Stimulated activated CD4-positive, alpha-beta T cell treated with anti-CD3 and anti-CD28 coated beads, Interleukin-12 subunit alpha, Interleukin-12 subunit beta, amount 100 ng/mL, for 48 hours (primary cell): ENCODE data around the gene SLC44A5.
"Not testable (repeated sequence)": the region's sequence is repeated elsewhere in the genome, so short reads cannot be mapped to it uniquely, and the experiment has no call there.

Experiments used
- DNase-seq, 3 donors: peaks; one replicate each; pipeline ENCODE4 v3.0.0-alpha.2; 2020; ENCODE audit warnings: low read depth in 2 of 3, low spot score in 1 of 3

The SLC44A5 gene

DNA sequence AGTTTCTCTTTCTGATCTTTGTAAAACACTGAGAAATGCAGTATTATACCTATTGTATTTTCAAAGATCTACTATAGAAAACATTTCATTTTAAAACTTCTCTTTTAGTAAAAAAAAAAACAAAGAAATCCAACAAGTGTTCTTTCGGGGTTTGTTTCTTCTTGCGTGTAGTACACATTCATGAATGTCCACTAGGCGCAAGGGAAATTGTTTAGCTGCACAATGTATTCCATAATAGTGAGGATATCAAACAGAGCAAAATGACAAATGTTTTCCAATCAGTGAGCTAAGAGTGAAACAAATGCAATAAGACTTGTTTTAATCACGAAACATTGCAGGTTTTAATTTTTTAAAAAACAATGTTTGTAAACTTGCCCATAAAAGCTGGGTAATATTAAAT, 408.2 kb downstream of the SLC44A5 start:
- DNase-seq: no peak

DNA sequence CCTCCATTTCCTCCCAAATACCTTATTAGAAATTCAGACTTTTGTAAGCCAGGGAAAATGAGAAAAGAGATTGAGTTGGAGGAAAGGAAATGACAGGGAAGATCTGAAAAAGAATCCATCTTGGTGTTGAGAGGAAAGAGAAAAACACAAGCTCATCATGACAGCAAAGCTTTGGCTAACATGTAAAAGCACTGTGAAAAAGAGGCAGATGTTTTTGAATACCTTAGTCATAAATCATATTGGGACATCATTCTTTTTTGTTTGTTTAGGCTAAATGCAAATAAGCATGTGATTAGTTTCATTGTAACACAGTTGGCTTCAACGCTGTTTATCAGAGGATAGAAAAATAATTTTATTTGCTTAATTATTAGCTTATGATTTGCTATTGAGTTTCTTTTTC, 412.2 kb downstream of the SLC44A5 start:
- no peak for DNase-seq

DNA sequence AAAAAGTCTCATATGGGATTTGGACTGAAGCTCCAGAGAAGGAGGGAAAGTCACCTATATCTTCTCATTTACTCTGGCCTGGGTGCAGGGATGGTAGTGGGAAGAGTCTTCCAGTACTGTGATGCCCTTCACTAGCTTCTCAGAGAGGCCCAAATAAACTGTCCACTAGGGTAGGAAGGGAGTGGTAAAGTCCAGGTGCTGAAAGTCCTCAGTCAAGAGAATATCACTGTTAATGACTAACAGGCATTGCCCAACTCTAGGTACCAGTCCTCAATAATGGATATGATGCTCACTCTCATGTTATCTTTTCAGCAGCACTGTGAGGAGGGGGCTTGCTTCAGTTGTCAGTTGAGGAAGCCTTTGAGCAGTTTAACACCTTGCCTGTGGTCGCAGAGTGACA, 412.8 kb downstream of the SLC44A5 start:
- DNase-seq: no peak

DNA sequence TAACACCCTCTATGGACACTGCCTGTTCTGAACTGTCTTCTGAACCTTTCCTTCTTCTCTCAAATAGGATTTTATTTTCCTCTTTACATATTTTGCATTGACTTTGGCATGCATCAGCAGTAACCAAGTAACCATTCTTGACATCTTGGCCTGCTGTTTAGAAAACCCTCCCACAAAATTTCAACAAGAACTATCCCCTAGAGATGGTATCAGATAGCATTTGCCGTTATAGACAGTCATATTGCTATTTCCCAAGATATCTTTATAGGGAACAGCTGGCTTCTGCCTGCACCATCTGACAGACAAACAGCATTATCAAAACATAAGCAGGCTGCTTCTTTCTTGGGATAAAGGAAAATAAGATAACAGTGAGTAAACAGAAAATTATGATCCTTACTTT, 422.0 kb downstream of the SLC44A5 start:
- DNase-seq: no peak

DNA sequence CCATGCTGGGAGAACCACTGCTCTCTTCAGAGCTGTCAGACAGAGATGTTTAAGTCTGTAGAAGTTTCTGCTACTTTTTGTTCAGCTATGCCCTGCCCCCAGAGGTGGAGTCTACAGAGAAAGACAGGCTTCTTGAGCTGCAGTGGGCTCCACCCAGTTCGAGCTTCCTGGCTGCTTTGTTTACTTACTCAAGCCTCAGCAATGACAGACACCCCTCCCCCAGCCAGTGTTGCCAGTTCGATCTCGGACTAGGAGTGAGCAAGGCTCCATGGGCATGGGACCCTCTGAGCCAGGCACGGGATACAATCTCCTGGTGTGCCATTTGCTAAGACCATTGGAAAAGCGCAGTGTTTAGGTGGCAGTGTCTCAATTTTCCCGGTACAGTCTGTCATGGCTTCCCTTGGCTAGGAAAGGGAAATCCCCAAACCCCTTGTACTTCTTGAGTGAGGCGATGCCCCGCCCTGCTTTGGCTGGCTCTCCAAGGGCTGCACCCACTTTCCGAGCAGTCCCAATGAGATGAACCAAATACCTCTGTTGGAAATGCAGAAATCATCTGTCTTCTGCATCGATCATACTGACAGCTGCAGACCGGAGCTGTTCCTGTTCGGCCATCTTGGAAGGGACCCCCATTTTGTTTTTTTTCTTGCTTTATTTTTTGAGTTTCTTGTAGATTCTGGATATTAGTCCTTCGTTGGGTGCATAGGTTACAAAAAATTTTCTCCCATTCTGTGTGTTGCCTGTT, 429.5 kb downstream of the SLC44A5 start:
- not testable (repeated sequence) for DNase-seq

DNA sequence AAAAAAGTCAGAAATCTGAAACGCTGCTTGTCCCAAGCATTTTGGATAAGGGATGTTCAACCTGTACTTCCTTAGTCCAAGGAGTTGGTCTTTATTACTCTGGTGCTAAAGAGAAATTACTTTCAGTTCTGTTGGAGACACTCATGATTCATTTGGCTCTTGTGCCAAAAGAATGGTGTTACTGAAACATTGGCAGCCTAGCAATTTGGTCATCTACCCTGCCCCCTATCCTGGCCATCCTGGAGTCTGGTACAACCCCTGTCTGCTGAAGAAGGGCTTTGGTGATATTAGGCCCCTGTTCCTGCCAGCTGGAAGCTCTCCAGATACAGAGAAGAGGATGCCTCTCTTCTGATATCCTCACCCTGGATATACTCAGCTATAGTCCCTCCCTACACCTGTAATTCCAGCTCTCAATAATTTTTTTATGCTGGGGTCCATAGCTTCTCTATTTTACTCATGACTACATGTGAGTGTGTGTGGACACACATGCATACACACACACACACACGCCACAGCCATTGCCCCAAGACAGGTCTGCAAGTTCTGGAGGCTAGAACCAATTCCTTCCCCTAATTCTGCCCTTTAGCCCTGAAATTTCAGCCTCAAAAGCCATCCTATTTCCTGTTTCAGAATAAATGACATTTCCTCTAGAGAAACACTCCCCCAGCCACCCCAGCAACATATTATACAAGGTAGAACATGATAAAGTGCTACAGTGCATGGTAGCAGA, 436.7 kb downstream of the SLC44A5 start:
- DNase-seq: no peak

DNA sequence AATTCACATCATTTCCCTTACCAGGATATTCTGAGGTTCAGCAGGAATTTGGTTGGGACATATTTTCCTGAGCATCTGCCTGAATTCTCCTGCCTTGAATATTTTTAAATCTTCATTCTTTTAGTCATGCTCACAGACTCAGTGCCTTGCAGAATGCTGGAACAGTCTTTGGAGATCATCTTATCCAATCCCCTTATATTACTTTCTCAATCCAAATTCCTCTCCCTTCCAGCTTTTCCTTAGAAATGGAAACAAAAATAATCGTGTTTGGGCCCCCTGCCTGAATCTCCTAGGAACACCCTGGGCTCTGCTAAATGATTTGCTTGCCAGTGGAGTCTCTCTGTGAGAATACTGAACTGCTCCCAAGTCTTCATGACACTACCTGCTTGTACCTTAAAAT, 438.4 kb downstream of the SLC44A5 start:
- DNase-seq: no peak

DNA sequence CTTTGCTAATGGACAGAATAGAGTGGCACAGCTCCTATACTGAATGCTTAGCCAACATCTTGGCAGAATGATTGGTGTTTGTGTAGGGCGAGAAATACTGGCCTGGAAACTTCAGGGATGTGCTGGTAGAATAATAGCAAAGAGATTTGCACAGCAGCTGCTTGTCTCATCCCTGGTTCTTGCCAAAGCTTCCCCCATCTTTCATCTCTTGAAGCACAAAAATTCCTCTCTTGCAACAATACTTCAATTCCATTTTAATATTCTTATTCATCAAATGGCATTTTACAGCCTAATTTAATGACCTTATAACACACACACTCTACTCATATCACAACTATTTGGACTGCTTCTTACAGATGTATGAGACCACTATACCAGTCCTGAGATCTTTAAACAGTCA, 439.0 kb downstream of the SLC44A5 start:
- DNase-seq: no peak

DNA sequence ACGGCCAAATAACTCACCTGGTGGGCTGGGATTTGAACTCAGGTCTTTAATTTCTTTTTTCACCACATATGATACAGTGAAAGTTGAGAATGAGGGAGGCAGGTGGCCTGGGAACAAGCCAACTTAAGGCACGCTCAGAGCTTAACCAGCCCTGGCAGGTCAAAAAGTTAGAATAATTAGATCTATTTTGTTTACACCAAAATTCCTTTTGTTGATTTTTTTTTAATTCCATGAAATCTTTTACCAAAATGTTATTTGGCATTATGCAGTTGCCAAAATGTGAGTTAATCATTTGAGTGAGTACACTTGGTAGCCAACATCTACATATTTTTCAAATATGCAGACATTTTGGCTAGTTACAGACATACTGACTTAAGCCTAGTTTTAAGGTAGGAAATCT, 439.9 kb downstream of the SLC44A5 start:
- DNase-seq: no peak

DNA sequence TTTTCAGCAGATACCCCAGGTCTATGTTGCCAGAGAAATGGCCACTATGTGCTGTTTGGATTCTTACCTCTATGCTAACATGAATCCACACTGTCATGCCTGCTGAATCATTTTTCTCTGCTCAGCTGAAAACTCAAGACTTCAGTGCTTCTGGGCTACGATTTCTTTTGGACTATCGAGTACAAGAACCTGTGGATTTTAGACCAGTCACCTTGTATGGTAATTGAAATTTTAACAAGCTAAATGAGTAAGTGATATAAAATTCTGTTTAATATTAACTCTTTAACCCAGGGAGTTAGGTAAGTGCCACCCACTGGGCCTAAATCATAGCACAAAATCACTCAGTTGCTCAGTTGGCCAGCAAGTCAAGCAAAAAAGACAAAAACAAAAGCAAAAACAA, 440.9 kb downstream of the SLC44A5 start:
- DNase-seq: no peak

DNA sequence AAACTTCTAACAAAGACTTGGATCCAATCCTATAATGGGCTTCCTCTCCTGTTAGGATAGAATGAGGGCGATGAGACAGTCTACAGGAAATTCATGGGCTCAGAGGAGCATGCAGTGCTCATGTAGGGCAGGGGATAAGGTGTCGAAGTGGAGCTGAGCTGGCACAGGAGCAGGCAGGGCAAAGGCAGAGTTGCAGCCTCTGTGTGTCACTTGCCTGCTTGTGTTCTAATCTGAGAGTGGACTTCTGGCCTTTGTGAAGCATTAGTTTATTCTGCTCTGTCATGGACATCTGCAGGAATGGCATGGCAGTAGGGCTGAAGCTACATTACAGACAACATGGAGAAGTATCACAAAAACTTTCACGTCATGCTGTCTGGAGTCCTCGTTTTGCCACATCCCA, 444.1 kb downstream of the SLC44A5 start:
- no peak for DNase-seq

DNA sequence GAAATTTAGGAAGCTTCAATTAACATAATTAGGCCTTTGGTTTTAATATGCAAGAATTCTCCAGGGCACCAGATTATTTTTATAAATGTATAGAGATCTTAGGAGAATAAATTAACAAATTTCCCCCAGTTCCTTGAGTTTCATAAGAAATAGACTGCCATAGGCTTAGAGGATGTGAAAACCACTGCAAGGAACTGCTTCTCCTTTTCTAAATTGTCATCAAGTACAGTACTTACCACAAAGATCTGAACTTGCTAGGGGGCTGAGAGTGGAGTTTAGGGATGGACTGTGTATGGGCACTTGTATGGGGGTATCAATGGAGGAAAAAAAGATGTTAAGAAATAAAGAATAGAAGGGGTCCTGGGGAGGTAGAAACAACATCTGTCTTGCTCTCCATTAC, 445.6 kb downstream of the SLC44A5 start:
- no peak for DNase-seq

DNA sequence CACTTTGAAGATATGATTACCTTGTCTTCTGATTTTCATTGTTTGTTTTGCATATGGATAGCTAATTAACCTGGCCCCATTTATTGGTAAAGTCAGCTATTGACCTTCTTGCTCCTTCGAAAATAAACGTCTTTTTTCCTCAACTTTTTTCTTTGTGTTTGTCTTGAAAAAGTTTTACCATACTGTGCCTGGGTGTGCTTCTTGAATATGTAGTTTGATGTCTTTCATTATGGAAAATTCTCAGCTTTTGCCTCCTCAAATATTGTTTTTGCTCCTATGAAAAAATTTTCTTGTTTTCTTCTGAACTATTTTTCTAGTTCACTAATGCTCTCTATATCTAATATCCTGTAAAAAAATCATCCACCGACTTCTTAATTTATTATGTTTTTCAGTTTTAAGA, 451.8 kb downstream of the SLC44A5 start:
- no peak for DNase-seq
